ENCODE data around the gene UBL5. TPM values are rescaled to one million over a fixed set of nuclear protein-coding genes. Genes with fewer than 3 reads are reported as not detected.

Gene UBL5
- total RNA-seq, 2 donors from 2014 or later: 113 to 120 TPM

GRCh38 chr19:9875796-9876195 lies 48.1 kb downstream of the UBL5 start:
- intact Hi-C loops (cut with DNase I): no loop called here

DNA sequence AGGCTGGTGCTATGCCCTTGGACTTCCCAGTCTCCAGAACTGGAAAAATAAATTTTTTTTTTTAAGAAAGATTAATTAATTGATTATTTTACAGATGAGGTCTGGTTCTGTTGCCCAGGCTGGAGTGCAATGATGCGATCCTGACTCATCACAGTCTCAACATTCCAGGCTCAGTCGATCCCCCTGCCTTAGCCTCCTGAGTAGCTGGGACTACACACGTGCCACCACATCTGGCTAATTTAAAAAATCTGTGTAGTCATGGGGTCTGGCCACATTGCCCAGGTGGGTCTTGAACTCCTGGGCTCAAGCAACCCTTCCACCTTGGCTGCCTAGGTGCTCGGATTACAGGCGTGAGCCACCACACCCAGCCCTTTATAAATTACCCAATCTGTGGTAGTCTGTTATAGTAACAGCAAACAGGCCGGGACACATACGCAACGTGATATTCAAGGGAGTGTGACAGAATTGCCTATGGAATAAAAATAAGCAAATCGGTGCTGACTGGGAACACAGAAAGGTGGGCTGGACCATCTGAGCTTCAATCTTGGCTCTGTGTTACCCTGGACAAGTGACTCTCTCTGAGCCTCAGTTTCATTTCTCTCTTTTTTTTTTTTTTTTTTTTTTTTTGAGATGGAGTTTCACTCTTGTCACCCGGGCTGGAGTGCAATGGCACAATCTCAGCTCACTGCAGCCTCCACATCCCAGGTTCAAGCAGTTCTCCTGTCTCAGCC lies 50.2 kb downstream of the UBL5 start:
- Histone ChIP-seq H3K4me3 (no peak overlapping the region), H3K4me1 (no peaks in the 10 kb centered on the region), H3K27ac (no peak overlapping the region), H3K36me3 (replicated peaks in 1 of 2; ENCODE audit: insufficient read depth in 1 of 2, low read depth in 2 of 2) (no peaks in the 10 kb centered on the region), H3K27me3 (no peaks in the 10 kb centered on the region), H3K9me3 (no peaks in the 10 kb centered on the region)
- WGBS, 2 donors: 91 to 97% methylated on average over 10 of the region's 10 CpGs
- TF ChIP-seq POLR2A (IDR thresholded peaks at IDR 0.05): no peak
- TF ChIP-seq, protein P1, sequence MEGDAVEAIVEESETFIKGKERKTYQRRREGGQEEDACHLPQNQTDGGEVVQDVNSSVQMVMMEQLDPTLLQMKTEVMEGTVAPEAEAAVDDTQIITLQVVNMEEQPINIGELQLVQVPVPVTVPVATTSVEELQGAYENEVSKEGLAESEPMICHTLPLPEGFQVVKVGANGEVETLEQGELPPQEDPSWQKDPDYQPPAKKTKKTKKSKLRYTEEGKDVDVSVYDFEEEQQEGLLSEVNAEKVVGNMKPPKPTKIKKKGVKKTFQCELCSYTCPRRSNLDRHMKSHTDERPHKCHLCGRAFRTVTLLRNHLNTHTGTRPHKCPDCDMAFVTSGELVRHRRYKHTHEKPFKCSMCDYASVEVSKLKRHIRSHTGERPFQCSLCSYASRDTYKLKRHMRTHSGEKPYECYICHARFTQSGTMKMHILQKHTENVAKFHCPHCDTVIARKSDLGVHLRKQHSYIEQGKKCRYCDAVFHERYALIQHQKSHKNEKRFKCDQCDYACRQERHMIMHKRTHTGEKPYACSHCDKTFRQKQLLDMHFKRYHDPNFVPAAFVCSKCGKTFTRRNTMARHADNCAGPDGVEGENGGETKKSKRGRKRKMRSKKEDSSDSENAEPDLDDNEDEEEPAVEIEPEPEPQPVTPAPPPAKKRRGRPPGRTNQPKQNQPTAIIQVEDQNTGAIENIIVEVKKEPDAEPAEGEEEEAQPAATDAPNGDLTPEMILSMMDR (IDR thresholded peaks at IDR 0.05): no peak
- no peak for ATAC-seq
- DNase-seq: no peak
- intact Hi-C loops (cut with DNase I): no loop called here

More at GRCh38 chr19:9875796-9876195, 48.1 kb downstream of the UBL5 start:
- DNase-seq (no peak), ATAC-seq (no peak)
- Histone ChIP-seq H3K27me3 (no peaks in the 10 kb centered on the region), H3K9me3 (no peaks in the 10 kb centered on the region), H3K27ac (no peak overlapping the region), H3K4me3 (no peak overlapping the region), H3K36me3 (replicated peaks in 1 of 2; ENCODE audit: insufficient read depth in 1 of 2, low read depth in 2 of 2) (no peaks in the 10 kb centered on the region), H3K4me1 (no peaks in the 10 kb centered on the region)
- WGBS, 2 donors: 63 to 71% methylated on average over 5 of the region's 5 CpGs
- TF ChIP-seq, protein P1 (IDR thresholded peaks at IDR 0.05): no peak
- TF ChIP-seq POLR2A (IDR thresholded peaks at IDR 0.05): no peak

DNA sequence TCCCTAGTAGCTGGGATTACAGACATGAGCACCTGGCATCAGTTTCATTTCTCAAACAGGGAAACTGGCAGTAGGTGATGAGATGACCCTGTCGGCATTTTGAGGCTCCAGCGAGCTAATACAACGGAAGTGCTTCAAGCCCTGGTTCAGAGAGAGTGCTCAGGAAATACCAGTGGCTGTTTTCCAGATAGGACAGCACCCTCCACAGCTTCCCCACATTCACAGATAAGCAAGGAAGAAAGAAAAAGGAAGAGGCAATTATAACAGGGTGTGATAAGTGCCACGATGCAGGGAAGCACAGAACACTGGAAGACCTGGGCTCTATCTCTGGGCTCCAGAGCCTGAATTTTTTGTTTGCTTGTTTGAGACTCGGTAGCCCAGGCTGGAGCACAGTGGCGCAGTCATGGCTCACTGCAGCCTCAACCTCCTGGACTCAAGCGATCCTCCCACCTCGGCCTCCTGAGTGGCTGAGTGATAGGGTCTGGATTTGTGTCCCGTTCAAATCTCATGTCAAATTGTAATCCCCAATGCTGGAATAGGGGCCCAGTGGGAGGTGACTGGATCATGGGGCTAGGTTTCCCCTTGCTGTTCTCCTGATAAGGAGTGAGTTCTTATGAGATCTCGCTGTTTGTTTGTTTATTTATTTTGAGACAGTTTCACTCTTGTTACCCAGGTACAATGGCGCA lies 50.9 kb downstream of the UBL5 start:
- intact Hi-C loops (cut with DNase I): no loop called here
- DNase-seq (no peak), ATAC-seq (no peak)
- H3K36me3 ChIP-seq (replicated peaks in 1 of 2; ENCODE audit: insufficient read depth in 1 of 2, low read depth in 2 of 2): no peaks in the 10 kb centered on the region
- no peak for TF ChIP-seq POLR2A (IDR thresholded peaks at IDR 0.05)
- TF ChIP-seq, protein P1 (IDR thresholded peaks at IDR 0.05): no peak
- no peaks in the 10 kb centered on the region for H3K27me3 ChIP-seq
- no peak overlapping the region for H3K27ac ChIP-seq
- H3K9me3 ChIP-seq: no peaks in the 10 kb centered on the region
- no peaks in the 10 kb centered on the region for H3K4me1 ChIP-seq
- no peak overlapping the region for H3K4me3 ChIP-seq
- 81 to 82% methylated on average over 11 of the region's 11 CpGs for WGBS, 2 donors

Small RNA genes within 50 kb of the gene (small RNA-seq; reads per million reads assigned to genes)
- not detected for gene RF00156

Other genes with a start within 250 kb of the UBL5 start
- 10 to 100 TPM; 11.2 to 44.5 TPM for gene ZNF121, start 243.4 kb upstream of the UBL5 start, total RNA-seq
- 10 to 100 TPM; 12.5 to 17.4 TPM for gene ZNF561, start 206.7 kb upstream of the UBL5 start, total RNA-seq
- gene ZNF562, start 152.8 kb upstream of the UBL5 start, total RNA-seq: 10 to 100 TPM in 1 of 2 donors, 1 to 10 TPM in 1; 9.1 to 18.1 TPM
- 1 to 10 TPM; 4.0 to 4.7 TPM for gene ZNF846, start 59.2 kb upstream of the UBL5 start, total RNA-seq
- 10 to 100 TPM; 16.1 to 25.4 TPM for gene FBXL12, start 8.8 kb upstream of the UBL5 start, total RNA-seq
- 10 to 100 TPM; 22.7 to 27.0 TPM for gene PIN1, start 7.4 kb downstream of the UBL5 start, total RNA-seq
- 10 to 100 TPM in 1 of 2 donors, 1 to 10 TPM in 1; 3.1 to 11.9 TPM for gene OLFM2, start 108.6 kb downstream of the UBL5 start, total RNA-seq
- gene COL5A3, start 182.6 kb downstream of the UBL5 start, total RNA-seq: 1 to 10 TPM; 3.4 to 9.6 TPM
- gene RDH8, start 185.6 kb downstream of the UBL5 start, total RNA-seq: not detected